Fibroblast of mammary gland (primary cell): ENCODE measurements around the gene RTP4.
A peak's percentile ranks its signal among the peaks of the same experiment; 100 is the strongest.

Source experiments
- DNase-seq: peaks from one replicate; pipeline ENCODE4 v3.0.0-alpha.2; 2010; ENCODE audit warnings: low read depth
- H3K4me3 ChIP-seq: 2 replicates; pipeline ENCODE4 v1.5.1; 2011; ENCODE audit warnings: low read depth, mild to moderate bottlenecking, low read length, moderate library complexity; ENCODE audit not compliant: control insufficient read depth
- TF ChIP-seq, protein P1 (sequence below): conservative IDR thresholded peaks from 2 replicates; pipeline ENCODE4 v1.5.1; 2011; ENCODE audit warnings: low read depth, low read length, inconsistent platforms; ENCODE audit not compliant: control insufficient read depth, insufficient read depth

Gene RTP4

GRCh38 chr3:187367561-187368103 lies 553 bp upstream of the RTP4 start:
- DNase-seq: no peak
- TF ChIP-seq, protein P1, sequence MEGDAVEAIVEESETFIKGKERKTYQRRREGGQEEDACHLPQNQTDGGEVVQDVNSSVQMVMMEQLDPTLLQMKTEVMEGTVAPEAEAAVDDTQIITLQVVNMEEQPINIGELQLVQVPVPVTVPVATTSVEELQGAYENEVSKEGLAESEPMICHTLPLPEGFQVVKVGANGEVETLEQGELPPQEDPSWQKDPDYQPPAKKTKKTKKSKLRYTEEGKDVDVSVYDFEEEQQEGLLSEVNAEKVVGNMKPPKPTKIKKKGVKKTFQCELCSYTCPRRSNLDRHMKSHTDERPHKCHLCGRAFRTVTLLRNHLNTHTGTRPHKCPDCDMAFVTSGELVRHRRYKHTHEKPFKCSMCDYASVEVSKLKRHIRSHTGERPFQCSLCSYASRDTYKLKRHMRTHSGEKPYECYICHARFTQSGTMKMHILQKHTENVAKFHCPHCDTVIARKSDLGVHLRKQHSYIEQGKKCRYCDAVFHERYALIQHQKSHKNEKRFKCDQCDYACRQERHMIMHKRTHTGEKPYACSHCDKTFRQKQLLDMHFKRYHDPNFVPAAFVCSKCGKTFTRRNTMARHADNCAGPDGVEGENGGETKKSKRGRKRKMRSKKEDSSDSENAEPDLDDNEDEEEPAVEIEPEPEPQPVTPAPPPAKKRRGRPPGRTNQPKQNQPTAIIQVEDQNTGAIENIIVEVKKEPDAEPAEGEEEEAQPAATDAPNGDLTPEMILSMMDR: no peak
- no peak overlapping the region for H3K4me3 ChIP-seq

GRCh38 chr3:187369089-187369447 lies 883 bp downstream of the RTP4 start:
- H3K4me3 ChIP-seq: no peak overlapping the region
- no peak for DNase-seq

DNA sequence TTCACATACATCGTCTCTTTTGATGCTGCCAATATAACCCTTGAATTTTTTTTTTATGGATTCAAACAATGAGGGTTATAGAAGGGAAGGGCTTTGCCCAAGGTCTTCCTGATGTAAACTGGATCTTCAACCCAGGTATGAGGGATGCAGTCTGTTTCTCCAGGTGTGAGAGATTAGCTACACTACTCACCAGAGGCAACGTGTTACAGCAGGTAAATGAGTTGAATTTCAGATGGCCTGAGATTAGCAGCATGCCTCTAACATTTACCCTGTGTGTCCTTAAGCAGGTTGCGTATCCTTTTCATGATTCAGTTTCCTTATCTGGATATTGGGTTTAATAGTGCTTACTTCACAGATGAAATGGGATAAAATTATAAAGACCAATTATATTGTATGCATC lies 1.9 kb downstream of the RTP4 start:
- TF ChIP-seq, protein P1: no peak
- no peak overlapping the region for H3K4me3 ChIP-seq

More at GRCh38 chr3:187369089-187369447, 883 bp downstream of the RTP4 start:
- TF ChIP-seq, protein P1: no peak

DNA sequence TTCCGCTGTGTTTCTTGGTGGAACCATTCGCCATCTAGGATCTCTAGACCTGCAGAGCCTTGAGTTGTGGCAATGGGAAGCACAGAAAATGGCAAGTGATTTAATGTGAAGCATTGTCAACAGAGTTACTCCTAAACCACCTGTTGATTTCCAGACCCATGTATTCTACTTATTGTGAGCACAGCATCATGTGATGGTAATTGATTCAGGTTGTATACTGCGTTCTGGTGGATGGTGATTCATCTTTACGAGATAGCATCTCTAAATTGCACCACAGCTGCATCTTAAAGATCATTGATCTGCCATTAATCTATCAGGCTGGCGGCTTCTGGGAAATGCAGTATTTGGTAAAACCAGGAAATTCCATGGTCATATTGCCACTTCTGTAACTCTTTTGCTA lies 7.4 kb downstream of the RTP4 start:
- no peak overlapping the region for H3K4me3 ChIP-seq
- no peak for DNase-seq
- TF ChIP-seq, protein P1: no peak

More for the DNA sequence above, 1.9 kb downstream of the RTP4 start:
- DNase-seq: no peak

- peak; percentile 38 for DNase-seq
- no peak overlapping the region for H3K4me3 ChIP-seq
- TF ChIP-seq, protein P1: no peak
Measured at GRCh38 chr3:187377842-187378241, 9.7 kb downstream of the RTP4 start.

DNA sequence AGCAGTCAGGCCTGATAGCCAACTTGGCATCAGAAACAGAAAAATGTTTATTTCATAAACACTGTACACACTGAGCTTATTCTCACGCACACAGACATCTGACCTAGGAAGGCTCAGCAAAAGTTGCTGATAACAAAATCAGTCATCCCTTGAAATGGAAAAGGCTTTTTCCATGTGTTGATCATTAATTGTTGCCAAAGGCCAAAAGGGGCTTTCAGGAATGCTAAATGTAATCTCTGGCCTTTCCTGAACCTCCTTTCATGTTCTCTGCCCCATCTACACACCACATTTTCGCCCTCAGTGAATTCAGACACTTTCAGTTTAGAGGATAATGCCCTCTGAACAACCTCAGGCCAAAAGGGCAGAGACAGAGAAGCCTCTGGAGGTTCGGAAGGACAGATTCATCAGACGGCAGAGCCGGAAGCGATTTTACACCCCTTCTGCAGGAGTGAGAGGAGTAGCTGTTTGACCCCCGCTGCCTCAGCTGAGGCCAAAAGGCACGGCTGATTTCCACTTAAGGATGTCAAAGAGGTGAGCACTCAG lies 14.5 kb downstream of the RTP4 start:
- TF ChIP-seq, protein P1: no peak
- no peak overlapping the region for H3K4me3 ChIP-seq

More for the DNA sequence above, 14.5 kb downstream of the RTP4 start:
- peak; percentile 7 for DNase-seq
